GM19438 (cell line): ENCODE measurements around the gene ACOT4.
"Not testable (repeated sequence)": the region's sequence is repeated elsewhere in the genome, so short reads cannot be mapped to it uniquely, and the experiment has no call there.

Experiments used
- ATAC-seq: cut with Tn5 transposase; IDR thresholded peaks from one replicate; pipeline ENCODE4 v1.9.1; 2021; ENCODE audit warnings: low read depth; ENCODE audit not compliant: unreplicated experiment

Gene ACOT4

DNA sequence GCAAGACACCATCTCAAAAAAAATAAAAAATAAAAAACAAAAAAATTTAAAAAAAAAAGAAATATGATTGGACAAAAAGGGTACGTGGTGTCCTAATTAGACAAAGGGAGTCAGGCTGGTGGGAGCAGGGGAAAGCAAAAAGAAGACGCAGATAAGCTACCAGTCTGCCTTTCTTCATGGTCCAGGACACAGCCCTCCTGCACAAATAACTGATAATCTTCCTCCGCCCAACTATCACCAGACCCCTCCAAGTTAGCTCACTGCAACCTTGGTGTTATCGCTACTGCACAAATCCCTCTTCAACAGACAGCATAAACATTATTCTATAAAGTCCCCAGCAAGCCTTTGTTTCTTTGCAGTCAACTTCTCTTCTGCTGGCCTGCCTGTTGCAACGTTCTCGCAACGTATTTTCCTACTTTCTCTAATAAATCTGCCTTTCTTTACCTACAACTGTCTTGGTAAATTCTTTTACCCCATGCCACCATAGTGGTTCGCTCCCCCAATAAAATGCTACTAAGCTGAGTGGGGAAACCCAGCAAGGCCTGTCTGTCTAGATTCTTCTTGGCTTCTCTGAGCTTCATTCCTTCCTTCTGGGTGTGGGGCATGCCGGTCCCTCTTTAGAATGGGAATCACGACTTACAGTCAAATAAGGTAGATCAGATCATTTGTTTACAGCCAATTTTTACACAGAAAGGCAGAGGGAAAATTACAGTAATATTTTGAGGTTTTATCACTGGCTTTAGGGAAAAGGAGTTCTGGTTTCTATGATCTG is 38.5 kb downstream of the ACOT4 start:
- ATAC-seq: no peak

DNA sequence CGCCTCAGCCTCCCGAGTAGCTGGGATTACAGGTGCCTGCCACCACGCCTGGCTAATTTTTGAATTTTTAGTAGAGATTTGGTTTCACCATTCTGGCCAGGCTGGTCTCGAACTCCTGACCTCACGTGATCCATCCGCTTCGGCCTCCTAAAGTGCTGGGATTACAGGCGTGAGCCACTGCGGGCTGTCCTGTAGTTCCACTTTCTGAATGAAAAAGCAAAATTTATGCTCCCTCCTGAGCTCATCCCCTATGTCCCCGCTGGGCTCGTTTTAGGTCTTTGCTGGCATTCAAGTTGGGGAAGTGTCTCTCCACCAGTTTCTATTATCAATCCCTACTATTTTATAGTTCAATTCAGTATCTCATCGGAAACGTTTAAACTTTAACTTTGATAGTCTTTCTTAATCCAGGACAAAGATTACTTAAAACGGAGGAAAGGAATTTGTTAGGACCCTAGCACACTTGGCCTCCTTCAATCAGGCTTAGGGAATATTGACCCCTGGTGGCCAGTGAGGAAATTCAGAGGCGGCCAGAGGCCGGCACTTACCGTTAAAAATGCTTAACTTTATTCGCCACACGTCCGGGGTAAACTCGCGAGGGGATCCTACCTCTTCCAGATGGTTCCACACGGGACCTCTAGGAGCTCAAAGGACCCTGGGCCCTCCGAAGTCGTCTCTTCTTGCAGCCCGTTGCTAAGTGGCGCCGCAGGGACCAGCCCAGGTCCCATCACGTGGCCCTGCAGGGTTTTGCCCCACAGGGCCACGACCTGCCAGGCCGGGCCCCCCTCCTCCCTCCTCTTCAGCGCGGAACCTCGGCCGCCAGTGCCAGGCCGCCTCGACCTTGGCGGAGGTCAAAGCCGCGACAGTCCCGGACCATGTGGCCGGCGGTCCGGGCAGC is 41.7 kb downstream of the ACOT4 start:
- ATAC-seq: no peak

DNA sequence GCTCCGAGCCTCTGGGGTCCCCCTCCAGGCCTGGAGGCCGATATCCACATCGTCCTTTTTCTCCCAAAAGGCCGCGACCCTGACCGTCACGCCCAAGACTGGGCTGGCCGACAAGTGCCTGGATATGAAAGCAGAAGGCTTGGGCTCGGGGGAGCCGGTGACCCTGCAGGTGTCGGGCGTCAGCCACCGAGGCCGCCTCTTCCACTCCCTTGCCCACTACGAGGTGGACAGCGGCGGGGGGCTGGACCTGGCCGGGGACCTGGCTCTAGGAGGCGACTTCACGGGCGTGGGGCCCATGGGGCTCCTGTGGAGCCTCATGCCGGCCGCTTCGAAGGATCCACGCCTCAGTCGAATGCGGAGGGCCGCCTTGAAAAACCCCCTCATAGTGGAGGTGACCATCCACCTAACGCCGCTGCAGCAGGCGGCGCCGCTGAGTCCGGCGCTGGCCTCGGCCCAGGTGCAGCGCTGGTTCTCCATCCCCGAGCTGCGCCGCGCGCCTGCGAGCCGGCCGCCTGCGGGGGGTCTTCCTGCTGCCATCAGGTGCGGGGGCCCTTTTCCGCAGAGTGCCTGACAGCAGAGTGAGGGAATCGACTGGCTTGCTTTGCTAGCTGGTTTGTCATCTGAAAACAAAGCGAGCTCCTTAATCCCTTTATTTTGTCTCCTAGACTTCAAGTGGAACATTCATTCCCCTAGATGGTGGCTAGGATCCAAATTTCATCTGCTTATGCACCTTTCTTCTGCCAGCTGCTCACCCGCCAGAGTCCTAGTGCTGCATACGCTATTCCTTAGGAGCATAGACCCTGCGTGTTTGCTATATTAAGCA is 42.5 kb downstream of the ACOT4 start:
- no peak for ATAC-seq

DNA sequence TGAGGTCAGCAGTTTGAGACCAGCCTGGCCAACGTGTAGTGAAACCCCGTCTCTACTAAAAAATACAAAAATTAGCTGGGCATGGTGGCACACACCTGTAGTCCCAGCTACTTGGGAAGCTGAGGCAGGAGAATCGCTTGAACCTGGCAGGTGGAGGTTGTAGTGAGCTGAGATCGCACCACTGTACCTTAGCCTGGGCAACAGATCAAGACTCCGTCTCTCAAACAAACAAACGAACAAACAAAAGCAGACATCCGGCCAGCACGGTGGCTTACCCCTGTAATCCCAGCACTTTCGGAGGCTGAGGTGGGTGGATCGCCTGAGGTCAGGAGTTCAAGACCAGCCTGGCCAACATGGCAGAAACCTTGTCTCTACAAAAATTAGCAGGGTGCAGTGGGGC is 44.7 kb downstream of the ACOT4 start:
- not testable (repeated sequence) for ATAC-seq

DNA sequence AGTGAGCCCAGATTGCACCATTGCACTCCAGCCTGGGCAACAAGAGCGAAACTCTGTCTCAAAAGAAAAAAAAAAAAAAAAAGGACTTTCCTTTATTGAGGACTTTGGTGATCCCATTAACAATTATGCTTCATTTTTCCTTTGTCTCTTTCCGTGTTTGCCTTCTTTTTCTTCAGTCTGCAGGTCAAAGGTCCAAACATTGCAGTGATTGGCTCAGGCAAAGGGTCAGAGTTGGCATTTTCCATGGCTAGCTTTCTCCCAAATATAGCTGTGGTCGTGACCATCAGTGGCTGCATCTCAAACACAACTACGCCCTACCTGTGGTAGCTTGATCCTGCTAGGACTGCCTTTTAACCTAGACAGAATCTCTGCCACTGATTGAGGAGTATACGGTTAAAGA is 46.2 kb downstream of the ACOT4 start:
- no peak for ATAC-seq

DNA sequence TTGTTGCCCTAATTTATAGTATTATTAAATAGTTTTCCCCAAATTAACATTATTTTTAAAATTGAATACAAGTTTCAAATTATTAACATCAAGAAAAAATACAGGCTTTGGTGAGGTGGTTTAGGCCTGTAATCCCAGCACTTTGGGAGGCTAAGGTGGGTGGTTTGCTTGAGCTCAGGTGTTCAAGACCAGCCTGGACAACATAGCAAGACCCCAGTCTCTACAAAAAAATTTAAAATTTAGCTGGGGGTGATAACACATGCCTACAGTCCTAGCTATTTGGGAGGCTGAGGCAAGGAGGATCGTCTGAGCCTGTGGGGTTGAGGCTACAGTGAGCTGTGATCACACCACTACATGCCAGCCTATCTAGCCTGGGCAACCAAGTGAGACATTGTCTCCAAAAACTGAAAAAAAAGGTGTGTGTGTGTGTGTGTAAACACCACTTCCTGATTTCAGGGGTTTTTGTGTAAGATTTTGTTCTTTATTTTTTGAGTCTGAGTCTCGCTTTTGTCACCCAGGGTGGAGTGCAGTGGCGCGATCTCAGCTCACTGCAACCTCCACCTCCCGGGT is 49.2 kb downstream of the ACOT4 start:
- ATAC-seq: no peak

DNA sequence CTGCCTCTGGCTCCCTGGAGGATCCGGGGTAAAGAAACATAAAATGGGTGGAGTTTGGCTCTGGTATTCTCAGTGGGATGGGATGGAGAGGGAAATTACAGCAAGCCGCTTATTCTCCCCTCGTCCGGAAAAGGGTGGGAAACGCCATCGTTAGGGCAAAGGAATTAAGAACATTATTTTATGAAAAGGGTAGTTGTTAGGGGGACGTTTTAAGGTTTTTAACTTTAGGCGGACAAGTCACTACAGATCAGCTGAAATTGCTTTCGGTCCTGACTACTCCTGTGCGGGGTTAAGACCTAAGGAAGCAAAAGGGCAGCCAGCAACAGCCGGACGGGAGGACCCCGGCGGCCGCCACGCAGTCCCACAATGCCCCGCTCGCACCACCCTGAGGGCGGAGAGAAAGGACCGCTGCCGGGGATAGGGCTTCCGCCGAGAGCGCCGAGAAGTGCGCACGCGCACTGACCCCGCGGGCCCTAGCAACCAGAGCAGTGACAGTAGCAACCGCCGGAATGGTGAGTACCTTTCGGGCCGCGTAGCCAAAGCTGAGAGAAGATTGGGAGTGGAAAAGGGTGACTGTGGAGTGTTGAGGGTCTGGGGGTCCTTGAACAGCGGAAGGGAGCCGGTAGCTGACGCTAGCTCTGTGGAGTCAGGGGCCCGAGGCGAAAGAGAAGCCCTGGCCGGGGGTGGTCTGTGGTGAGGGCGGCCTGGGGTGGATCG is 53.0 kb downstream of the ACOT4 start, which contains the start of gene DNAL1:
DNAL1 (plus strand) TSS at position 456 of the 717 bp plus-strand sequence; CDS start at position 510, 54 bp downstream.
- ATAC-seq: peak; percentile 94

DNA sequence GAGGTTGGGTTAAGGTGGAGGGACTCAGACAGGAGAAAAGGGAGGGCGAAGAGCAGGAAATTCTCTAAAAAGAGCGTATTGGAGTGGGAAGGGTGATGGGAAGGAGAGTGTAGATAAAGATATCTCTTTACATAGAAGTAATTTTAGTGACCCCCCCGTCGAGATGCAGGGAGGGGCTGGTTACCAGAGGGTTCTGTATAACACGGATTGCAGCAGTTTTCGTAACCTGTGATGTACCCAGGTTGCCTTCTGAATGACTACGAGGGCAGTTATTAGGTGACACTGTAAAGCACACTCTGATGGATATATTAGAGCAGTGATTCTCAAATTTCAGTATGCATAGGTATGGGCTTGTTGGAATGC is 53.6 kb downstream of the ACOT4 start:
- no peak for ATAC-seq
